ENCODE data around the gene CSH1. TPM values are rescaled to one million over a fixed set of nuclear protein-coding genes. Genes with fewer than 3 reads are reported as not detected.
A peak's percentile ranks its signal among the peaks of the same experiment; 100 is the strongest.
"Not testable (repeated sequence)": the region's sequence is repeated elsewhere in the genome, so short reads cannot be mapped to it uniquely, and the experiment has no call there.

CSH1 gene
- total RNA-seq, 1 donor from 2014 or later: not detected

DNA sequence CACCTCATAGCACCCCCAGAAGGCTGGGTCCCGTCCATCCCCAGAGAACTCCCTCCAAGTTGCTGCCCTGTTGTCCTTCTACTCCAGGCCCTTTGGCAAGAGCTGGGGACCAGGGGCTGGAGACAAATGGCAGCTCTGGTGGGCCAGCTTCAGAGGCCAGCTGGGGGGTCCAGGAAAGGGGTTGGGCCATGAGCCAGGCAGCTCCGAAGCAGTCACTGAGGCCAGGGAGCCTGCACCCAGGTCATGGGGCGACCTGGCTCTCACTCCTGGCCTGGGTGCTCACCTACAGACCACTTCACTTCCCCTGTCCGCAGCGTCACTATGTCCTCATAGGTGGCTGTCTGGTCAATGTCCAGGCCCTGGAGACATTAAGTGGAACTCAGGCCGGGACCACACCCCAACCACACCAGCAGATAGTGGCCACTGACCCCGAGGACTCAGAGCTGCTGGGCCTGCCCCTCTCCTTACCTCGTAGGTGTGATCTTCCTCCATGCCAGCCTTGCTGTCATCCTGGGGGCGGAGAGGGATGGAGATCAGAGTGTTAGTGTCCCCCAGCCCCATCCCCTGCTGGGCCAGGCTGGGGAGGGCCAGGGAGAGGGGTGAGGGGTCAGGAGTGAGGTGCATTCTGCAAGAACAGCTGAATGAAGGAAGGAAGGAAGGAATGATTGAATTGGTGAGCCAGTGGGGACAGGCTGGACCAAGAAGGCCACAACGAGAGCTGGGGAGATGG lies 32.8 kb upstream of the CSH1 start:
- DNase-seq (ENCODE audit: low read depth): no peak

GRCh38 chr17:63928172-63928666 lies 31.8 kb upstream of the CSH1 start:
- no peak for DNase-seq (ENCODE audit: low read depth)

DNA sequence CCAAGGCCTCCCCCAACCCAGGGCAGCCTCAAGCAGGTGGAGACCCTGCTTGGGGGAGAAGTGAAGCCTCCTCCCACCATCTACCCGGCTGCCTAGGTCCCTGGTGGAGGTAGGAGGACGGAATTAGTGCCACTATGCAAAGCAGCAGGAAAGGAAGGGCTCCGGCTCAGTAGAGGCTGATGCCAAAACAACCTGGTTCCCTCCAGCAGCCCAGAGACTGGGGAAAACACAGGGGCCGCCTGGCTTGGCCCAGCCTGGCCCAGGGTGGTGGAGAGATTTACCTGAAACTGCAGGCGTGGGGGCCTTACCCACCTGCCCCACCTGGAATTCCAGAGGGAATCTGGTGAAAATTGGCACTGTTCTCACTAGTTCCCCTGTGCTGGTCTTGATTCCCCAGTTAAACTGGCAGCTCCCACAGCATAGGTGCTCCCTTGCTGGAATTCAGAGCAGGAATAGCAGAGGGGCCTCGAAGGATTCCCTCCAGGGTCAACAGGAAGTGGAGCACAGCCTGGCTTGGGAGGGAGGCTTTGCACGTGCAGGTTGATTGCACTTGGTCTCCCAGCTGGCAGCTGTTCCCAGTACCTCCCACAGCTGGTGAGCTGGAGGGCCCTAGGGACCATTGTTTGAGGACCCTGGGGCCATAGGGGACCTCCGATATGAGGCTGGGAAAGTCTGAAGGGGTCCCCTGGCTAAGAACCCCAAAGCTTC lies 31.2 kb upstream of the CSH1 start:
- DNase-seq (ENCODE audit: low read depth): no peak

- no peak for DNase-seq (ENCODE audit: low read depth)
These were observed 29.8 kb upstream of the CSH1 start for GRCh38 chr17:63926164-63926563.

GRCh38 chr17:63925615-63926014 lies 29.2 kb upstream of the CSH1 start:
- no peak for DNase-seq (ENCODE audit: low read depth)

DNA sequence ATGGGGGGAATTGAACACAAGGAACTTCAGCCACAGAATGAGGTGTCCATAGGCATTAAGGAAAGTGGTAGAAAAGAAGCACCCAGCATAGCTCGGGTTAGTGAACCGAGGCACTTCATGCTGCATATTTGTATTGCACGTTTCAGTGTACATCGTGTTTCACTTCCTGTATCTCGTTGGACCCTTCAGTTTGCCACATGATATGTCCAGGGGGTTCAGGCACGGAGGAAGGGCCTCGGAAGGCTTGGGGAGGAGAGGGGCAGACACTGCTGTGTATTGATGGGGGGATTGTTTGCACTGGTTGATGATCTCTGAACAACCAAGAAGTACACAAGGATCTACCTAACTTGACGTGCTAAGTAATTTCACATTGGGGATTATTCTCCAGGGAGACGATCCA lies 26.0 kb upstream of the CSH1 start:
- DNase-seq (ENCODE audit: low read depth): not testable (repeated sequence)

- DNase-seq (ENCODE audit: low read depth): not testable (repeated sequence)
These were observed 24.4 kb upstream of the CSH1 start for GRCh38 chr17:63920779-63921178.

GRCh38 chr17:63920050-63920449 lies 23.7 kb upstream of the CSH1 start:
- not testable (repeated sequence) for DNase-seq (ENCODE audit: low read depth)

GRCh38 chr17:63919311-63919723 lies 22.9 kb upstream of the CSH1 start:
- DNase-seq (ENCODE audit: low read depth): peak; percentile 74

DNA sequence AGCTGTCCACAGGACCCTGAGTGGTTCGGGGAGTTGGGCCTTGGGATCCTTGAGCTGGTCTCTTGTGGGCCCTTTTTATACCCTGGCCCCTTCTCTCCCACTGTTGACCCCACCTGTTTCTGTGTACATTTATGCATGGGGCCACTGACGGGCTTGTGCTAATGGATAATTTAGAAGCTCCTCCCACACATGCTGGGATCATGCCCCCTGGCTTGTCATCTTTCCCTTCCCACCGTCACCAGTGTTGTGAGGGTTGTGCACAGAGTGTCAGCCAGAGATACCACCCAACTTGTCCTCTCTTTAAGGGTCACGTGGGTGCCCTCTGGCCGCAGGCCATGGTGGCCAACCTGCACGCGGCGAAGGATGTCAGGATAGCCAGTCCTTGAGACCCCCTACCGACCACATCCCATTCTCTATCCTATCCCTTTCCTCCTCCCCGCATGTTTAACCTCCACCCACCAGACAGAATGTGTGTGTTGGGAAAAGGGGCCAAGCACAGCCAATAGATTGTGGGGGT lies 22.5 kb upstream of the CSH1 start, which contains the start of gene GH1:
Gene GH1 (minus strand): TSS at position 51 of the 517 bp plus-strand sequence. CDS start 63 bp downstream, outside the sequence.
- not testable (repeated sequence) for DNase-seq (ENCODE audit: low read depth)

DNA sequence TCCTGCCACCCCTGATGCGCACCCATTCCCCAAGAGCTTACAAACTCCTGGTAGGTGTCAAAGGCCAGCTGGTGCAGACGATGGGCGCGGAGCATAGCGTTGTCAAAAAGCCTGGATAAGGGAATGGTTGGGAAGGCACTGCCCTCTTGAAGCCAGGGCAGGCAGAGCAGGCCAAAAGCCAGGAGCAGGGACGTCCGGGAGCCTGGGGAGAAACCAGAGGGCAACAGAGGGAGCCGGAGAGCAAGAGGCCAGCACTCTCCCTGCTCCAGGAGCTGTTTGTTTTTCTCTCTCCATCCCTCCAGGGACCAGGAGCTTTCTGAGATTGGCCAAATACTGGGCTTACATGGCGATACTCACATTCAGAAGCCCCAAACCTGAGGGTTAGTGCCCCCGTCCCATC lies 21.9 kb upstream of the CSH1 start:
- DNase-seq (ENCODE audit: low read depth): peak; percentile 43

GRCh38 chr17:63917646-63918045 lies 21.3 kb upstream of the CSH1 start:
- no peak for DNase-seq (ENCODE audit: low read depth)

DNA sequence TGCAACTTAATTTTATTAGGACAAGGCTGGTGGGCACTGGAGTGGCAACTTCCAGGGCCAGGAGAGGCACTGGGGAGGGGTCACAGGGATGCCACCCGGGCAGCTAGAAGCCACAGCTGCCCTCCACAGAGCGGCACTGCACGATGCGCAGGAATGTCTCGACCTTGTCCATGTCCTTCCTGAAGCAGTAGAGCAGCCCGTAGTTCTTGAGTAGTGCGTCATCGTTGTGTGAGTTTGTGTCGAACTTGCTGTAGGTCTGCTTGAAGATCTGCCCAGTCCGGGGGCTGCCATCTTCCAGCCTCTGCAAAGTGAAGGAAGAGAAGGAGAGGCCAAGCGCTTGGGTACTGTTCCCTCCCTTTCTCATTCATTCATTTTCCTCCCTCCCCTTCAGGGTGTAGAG lies 20.8 kb upstream of the CSH1 start:
- DNase-seq (ENCODE audit: low read depth): not testable (repeated sequence)

DNA sequence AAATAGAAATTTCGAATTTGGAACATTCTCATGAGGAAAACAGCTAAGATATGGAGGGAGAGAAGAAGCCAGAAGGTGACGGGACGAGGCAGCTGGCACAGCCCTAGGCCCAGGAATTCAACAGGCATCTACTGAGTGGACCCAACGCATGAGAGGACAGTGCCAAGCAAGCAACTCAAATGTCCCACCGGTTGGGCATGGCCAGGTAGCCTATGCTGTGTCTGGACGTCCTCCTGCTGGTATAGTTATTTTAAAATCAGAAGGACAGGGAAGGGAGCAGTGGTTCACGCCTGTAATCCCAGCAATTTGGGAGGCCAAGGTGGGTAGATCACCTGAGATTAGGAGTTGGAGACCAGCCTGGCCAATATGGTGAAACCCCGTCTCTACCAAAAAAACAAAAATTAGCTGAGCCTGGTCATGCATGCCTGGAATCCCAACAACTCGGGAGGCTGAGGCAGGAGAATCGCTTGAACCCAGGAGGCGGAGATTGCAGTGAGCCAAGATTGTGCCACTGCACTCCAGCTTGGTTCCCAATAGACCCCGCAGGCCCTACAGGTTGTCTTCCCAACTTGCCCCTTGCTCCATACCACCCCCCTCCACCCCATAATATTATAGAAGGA lies 20.3 kb upstream of the CSH1 start:
- no peak for DNase-seq (ENCODE audit: low read depth)

GRCh38 chr17:63915753-63916152 lies 19.4 kb upstream of the CSH1 start:
- not testable (repeated sequence) for DNase-seq (ENCODE audit: low read depth)

GRCh38 chr17:63914471-63914870 lies 18.1 kb upstream of the CSH1 start:
- no peak for DNase-seq (ENCODE audit: low read depth)

DNA sequence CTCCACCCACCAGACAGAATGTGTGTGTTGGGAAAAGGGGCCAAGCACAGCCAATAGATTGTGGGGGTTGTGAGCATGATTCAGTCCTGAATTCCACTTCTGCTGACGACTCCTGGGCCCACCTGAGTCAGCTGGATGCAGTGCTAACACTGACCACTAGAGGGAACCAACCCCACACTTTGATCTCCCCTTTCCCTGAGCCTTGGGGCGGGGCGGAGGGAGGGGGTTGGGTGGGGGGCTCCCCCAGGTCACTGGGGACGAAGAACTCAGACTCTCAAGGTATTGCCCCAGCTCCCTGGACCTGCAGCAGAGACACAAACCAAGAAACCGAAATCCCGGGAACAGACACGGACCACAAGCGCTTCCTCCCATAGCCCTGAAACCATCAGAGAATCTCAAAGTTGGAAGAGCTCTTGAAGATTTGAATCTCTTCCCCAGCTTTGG lies 15.3 kb upstream of the CSH1 start:
- DNase-seq (ENCODE audit: low read depth): peak; percentile 31

DNA sequence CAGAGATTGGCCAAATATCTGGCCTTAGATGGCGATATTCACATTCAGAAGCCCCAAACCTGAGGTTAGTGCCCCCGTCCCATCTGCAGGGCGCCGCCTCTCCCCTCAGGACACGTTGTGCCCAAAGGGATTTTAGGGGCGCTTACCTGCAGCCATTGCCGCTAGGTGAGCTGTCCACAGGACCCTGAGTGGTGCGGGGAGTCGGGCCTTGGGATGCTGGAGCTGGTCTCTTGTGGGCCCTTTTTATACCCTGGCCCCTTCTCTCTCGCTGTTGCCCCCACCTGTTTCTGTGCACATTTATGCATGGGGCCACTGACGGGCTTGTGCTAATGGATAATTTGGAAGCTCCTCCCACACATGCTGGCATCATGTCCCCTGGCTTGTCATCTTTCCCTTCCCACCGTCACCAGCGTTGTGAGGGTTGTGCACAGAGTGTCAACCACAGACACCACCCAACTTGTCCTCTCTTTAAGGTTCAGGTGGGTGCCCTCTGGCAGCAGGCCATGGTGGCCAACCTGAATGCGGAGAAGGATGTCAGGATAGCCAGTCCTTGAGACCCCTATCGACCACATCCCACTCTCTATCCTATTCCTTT lies 14.8 kb upstream of the CSH1 start, which contains the start of gene CSHL1:
Gene CSHL1 (minus strand): TSS at position 218 of the 595 bp plus-strand sequence. CDS start 62 bp downstream, at position 156.
- no peak for DNase-seq (ENCODE audit: low read depth)

DNA sequence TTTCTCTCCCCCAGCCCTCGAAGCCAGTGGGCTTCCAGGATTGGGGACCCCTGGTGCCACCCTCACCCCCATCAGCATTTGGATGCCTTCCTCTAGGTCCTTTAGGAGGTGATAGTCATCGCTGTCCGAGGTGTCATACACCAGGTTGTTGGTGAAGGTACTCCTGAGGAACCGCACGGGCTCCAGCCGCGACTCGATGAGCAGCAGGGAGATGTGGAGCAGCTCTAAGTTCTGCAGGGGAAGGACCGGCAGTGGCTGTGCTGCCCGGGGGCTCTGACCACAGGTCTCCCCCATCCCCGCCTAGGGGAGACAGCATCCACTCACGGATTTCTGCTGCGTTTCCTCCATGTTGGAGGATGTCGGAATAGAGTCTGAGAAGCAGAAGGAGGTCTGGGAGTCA lies 13.7 kb upstream of the CSH1 start:
- DNase-seq (ENCODE audit: low read depth): no peak

- not testable (repeated sequence) for DNase-seq (ENCODE audit: low read depth)
These were observed 13.2 kb upstream of the CSH1 start for GRCh38 chr17:63909586-63909985.

DNA sequence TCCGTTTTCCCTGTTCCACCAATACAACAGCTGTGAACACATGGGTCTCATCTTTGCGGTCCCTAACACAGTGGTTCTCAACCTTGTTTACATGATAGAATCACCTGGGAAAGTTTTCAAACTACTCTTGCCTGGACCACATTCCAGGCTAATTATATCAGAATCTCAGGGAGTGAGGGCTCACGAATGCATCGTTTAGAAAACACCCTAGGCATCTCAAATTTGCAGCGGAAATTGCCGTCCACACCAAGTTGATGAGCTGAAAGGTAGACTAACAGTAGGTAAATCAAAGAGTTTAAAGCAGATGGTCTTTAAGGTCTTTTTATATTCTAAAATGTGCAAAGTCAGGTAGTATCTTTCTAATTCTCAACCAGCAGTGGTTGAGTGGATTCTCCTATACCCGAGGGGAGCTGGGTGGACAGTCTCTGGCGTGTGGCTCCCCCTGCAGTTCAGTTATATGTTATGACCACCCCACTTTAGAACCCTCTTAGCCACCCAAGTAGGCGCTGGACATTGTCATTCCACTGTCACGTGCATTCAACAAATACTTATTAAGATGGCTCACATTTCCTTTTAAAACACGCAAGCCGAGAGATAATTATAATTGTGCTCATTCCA lies 10.9 kb upstream of the CSH1 start:
- DNase-seq (ENCODE audit: low read depth): peak; percentile 13

Measured in myocyte (in vitro differentiated cells).